MM.1S (cell line): ENCODE measurements around the gene CLEC2B.

Experiments
- EZH2phosphoT487 ChIP-seq: fragments of 300-600 bp; sonication (generic); IDR thresholded peaks from 2 replicates; pipeline ENCODE4 v1.6.1; 2018; ENCODE audit warnings: antibody characterized with exemption, low read length
- TF ChIP-seq, protein P1 (sequence below): fragments of 300-600 bp; sonication (generic); IDR thresholded peaks from 2 replicates; pipeline ENCODE4 v1.5.1; 2016; ENCODE audit warnings: antibody characterized with exemption, low read length, mixed read lengths

DNA sequence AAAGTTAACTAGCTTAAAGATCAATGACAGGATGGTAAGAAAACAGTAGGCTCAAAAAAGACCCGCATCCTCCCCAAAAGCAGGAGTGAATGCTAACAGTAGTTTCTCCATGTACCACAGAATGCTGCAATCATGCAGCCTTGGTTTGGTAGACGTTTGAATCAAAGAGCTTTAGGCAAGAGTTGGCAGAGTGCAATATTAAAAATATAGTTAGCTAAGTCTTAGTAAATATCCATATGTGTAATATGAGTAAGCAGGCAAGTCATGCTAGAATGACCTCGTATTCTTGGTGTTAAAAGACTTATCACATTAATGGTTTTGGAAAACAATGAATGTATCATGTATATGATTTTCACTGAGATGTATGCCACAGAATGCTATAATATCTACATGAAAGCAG, 60.6 kb downstream of the CLEC2B start:
- TF ChIP-seq, protein P1, sequence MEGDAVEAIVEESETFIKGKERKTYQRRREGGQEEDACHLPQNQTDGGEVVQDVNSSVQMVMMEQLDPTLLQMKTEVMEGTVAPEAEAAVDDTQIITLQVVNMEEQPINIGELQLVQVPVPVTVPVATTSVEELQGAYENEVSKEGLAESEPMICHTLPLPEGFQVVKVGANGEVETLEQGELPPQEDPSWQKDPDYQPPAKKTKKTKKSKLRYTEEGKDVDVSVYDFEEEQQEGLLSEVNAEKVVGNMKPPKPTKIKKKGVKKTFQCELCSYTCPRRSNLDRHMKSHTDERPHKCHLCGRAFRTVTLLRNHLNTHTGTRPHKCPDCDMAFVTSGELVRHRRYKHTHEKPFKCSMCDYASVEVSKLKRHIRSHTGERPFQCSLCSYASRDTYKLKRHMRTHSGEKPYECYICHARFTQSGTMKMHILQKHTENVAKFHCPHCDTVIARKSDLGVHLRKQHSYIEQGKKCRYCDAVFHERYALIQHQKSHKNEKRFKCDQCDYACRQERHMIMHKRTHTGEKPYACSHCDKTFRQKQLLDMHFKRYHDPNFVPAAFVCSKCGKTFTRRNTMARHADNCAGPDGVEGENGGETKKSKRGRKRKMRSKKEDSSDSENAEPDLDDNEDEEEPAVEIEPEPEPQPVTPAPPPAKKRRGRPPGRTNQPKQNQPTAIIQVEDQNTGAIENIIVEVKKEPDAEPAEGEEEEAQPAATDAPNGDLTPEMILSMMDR = no peak
- no peak for TF ChIP-seq EZH2phosphoT487
